HCT116 (cell line): ENCODE results near the gene PHLPP2.

Experiments
- CBX3 ChIP-seq: IDR thresholded peaks from 2 replicates; pipeline ENCODE4 v1.6.1; 2012; ENCODE audit warnings: low read depth
- EZH2 ChIP-seq: fragments of 200-600 bp; sonication (generic); IDR thresholded peaks from 2 replicates; pipeline ENCODE4 v1.6.1; 2017; ENCODE audit warnings: antibody characterized with exemption, mixed run types
- FOSL1 ChIP-seq: IDR thresholded peaks from 2 replicates; pipeline ENCODE4 v1.6.1; 2012; ENCODE audit warnings: low read depth
- POLR2A ChIP-seq: IDR thresholded peaks from 2 replicates; pipeline ENCODE4 v1.7.0; 2011; ENCODE audit warnings: borderline replicate concordance; ENCODE audit not compliant: insufficient read depth, insufficient read length; ENCODE audit errors: extremely low read depth
- POLR2AphosphoS5 ChIP-seq: IDR thresholded peaks from 2 replicates; pipeline ENCODE4 v1.6.1; 2011; ENCODE audit warnings: mild to moderate bottlenecking, low read depth, low read length, moderate library complexity
- SIN3A ChIP-seq: IDR thresholded peaks from 2 replicates; pipeline ENCODE4 v1.6.1; 2012; ENCODE audit warnings: low read depth
- SP1 ChIP-seq: IDR thresholded peaks from 2 replicates; pipeline ENCODE4 v1.6.1; 2012; ENCODE audit warnings: low read depth
- SRF ChIP-seq: IDR thresholded peaks from 2 replicates; pipeline ENCODE4 v1.6.1; 2012; ENCODE audit warnings: low read depth
- YY1 ChIP-seq: IDR thresholded peaks from 2 replicates; pipeline ENCODE4 v1.6.1; 2011; ENCODE audit warnings: low read length, low read depth, moderate library complexity, mild to moderate bottlenecking; ENCODE audit not compliant: insufficient replicate concordance; ENCODE audit errors: extremely low read depth
- ZNF274 ChIP-seq: fragments of 200-500 bp; sonication (Bioruptor generic); IDR thresholded peaks from 2 replicates; pipeline ENCODE4 v1.6.1; 2014; ENCODE audit warnings: mild to moderate bottlenecking, low read depth, low read length, inconsistent platforms
- TF ChIP-seq, protein P1 (sequence below), 3 experiments: fragments of 200-600 bp in 1 of 3; sonication (generic) in 1 of 3; IDR thresholded peaks in 2 of 3; conservative IDR thresholded peaks in 1 of 3; 2 replicates each; pipeline ENCODE4 v1.5.1; 2012 to 2017; ENCODE audit warnings: low read depth in 2 of 3, low read length in 2 of 3, antibody characterized with exemption in 1 of 3, borderline replicate concordance in 1 of 3, control low read depth in 1 of 3, mild to moderate bottlenecking in 1 of 3, mixed read lengths in 1 of 3, mixed run types in 1 of 3, moderate library complexity in 1 of 3; ENCODE audit not compliant: insufficient read depth in 1 of 3
- TF ChIP-seq, protein P2 (sequence below): IDR thresholded peaks from 2 replicates; pipeline ENCODE4 v1.6.1; 2012; ENCODE audit warnings: low read depth
- TF ChIP-seq, protein P3 (sequence below): IDR thresholded peaks from 2 replicates; pipeline ENCODE4 v1.6.1; 2012
- TF ChIP-seq, protein P4 (sequence below): IDR thresholded peaks from 2 replicates; pipeline ENCODE4 v1.6.1; 2012

DNA sequence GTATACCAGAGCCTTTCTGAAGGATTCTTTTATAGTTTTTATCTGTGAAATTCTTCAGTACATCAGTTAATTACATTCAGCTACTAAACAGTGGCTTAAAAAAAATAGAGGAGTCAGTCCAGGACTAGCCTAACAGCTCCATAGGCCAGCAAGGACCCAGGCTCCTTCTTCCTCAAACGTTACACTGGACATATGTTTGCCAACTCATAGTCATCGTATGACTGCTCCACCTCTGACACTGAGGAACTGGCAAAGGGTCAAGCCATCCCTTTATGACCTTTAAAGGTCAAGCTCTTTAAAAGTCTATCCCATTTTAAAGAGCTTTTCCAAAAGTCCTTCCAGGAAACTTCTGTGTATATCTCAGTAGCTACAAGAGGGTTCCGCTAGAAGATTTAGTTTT lies 36.6 kb downstream of the PHLPP2 start:
- TF ChIP-seq, protein P1, sequence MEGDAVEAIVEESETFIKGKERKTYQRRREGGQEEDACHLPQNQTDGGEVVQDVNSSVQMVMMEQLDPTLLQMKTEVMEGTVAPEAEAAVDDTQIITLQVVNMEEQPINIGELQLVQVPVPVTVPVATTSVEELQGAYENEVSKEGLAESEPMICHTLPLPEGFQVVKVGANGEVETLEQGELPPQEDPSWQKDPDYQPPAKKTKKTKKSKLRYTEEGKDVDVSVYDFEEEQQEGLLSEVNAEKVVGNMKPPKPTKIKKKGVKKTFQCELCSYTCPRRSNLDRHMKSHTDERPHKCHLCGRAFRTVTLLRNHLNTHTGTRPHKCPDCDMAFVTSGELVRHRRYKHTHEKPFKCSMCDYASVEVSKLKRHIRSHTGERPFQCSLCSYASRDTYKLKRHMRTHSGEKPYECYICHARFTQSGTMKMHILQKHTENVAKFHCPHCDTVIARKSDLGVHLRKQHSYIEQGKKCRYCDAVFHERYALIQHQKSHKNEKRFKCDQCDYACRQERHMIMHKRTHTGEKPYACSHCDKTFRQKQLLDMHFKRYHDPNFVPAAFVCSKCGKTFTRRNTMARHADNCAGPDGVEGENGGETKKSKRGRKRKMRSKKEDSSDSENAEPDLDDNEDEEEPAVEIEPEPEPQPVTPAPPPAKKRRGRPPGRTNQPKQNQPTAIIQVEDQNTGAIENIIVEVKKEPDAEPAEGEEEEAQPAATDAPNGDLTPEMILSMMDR (IDR thresholded peaks at IDR 0.05 in 2 of 3, conservative IDR thresholded peaks at IDR 0.05 in 1 of 3; ENCODE audit: borderline replicate concordance in 1 of 3, insufficient read depth in 1 of 3, low read depth in 2 of 3, low read length in 2 of 3), result no peak
- TF ChIP-seq POLR2A (no peak), YY1 (no peak), EZH2 (no peak), SRF (no peak), CBX3 (no peak), ZNF274 (no peak), SIN3A (no peak), SP1 (no peak), FOSL1 (no peak), POLR2AphosphoS5 (no peak)
- TF ChIP-seq, protein P2, sequence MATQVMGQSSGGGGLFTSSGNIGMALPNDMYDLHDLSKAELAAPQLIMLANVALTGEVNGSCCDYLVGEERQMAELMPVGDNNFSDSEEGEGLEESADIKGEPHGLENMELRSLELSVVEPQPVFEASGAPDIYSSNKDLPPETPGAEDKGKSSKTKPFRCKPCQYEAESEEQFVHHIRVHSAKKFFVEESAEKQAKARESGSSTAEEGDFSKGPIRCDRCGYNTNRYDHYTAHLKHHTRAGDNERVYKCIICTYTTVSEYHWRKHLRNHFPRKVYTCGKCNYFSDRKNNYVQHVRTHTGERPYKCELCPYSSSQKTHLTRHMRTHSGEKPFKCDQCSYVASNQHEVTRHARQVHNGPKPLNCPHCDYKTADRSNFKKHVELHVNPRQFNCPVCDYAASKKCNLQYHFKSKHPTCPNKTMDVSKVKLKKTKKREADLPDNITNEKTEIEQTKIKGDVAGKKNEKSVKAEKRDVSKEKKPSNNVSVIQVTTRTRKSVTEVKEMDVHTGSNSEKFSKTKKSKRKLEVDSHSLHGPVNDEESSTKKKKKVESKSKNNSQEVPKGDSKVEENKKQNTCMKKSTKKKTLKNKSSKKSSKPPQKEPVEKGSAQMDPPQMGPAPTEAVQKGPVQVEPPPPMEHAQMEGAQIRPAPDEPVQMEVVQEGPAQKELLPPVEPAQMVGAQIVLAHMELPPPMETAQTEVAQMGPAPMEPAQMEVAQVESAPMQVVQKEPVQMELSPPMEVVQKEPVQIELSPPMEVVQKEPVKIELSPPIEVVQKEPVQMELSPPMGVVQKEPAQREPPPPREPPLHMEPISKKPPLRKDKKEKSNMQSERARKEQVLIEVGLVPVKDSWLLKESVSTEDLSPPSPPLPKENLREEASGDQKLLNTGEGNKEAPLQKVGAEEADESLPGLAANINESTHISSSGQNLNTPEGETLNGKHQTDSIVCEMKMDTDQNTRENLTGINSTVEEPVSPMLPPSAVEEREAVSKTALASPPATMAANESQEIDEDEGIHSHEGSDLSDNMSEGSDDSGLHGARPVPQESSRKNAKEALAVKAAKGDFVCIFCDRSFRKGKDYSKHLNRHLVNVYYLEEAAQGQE, result no peak
- TF ChIP-seq, protein P3, sequence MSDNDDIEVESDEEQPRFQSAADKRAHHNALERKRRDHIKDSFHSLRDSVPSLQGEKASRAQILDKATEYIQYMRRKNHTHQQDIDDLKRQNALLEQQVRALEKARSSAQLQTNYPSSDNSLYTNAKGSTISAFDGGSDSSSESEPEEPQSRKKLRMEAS, result no peak
- TF ChIP-seq, protein P4, sequence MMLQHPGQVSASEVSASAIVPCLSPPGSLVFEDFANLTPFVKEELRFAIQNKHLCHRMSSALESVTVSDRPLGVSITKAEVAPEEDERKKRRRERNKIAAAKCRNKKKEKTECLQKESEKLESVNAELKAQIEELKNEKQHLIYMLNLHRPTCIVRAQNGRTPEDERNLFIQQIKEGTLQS, result no peak
